RWPE2 (cell line): ENCODE measurements around the gene FLG.
A peak's percentile ranks its signal among the peaks of the same experiment; 100 is the strongest.

ENCODE experiments used
- ATAC-seq: fragments of 200-7000 bp; cut with Tn5 transposase; 3 replicates; pipeline ENCODE4 v1.9.1; 2021; ENCODE audit warnings: low read depth
- DNase-seq: peaks from one replicate; pipeline ENCODE4 v3.0.0-alpha.2; 2020; ENCODE audit warnings: low spot score
- H3K27ac ChIP-seq: fragments of 450-650 bp; 2 replicates; pipeline ENCODE4 v1.5.1; 2017; ENCODE audit warnings: mild to moderate bottlenecking; ENCODE audit not compliant: poor library complexity, severe bottlenecking
- H3K27me3 ChIP-seq: fragments of 250-450 bp; sonication (Bioruptor Pico); 2 replicates; pipeline ENCODE4 v1.5.1; 2021; ENCODE audit warnings: mild to moderate bottlenecking, moderate library complexity; ENCODE audit not compliant: insufficient read depth, poor library complexity, severe bottlenecking
- H3K36me3 ChIP-seq: fragments of 250-450 bp; sonication (Bioruptor Pico); 2 replicates; pipeline ENCODE4 v1.5.1; 2020; ENCODE audit warnings: low read depth, mild to moderate bottlenecking, moderate library complexity
- H3K4me1 ChIP-seq: fragments of 250-450 bp; sonication (Bioruptor Pico); 2 replicates; pipeline ENCODE4 v1.5.1; 2021; ENCODE audit warnings: mild to moderate bottlenecking, moderate library complexity; ENCODE audit not compliant: insufficient read depth, poor library complexity, severe bottlenecking
- H3K4me3 ChIP-seq: fragments of 250-450 bp; sonication (Bioruptor Pico); 2 replicates; pipeline ENCODE4 v1.5.1; 2021; ENCODE audit warnings: mild to moderate bottlenecking, moderate library complexity; ENCODE audit not compliant: severe bottlenecking
- H3K9me3 ChIP-seq: fragments of 250-450 bp; sonication (Bioruptor Pico); 2 replicates; pipeline ENCODE4 v1.5.1; 2021; ENCODE audit warnings: mild to moderate bottlenecking, moderate library complexity; ENCODE audit not compliant: severe bottlenecking
- CTCF ChIP-seq: fragments of 450-650 bp; IDR thresholded peaks from one replicate; pipeline ENCODE4 v1.5.1; 2017; ENCODE audit warnings: mild to moderate bottlenecking, moderate library complexity; ENCODE audit not compliant: poor library complexity, severe bottlenecking

FLG gene

GRCh38 chr1:152356736-152357135, 31.7 kb upstream of the FLG start:
- DNase-seq = no peak
- no peaks in the 10 kb centered on the region for H3K9me3 ChIP-seq
- H3K27ac ChIP-seq = no peak overlapping the region
- no peak for ATAC-seq
- TF ChIP-seq CTCF = no peak
- no peaks in the 10 kb centered on the region for H3K4me1 ChIP-seq
- no peaks in the 10 kb centered on the region for H3K36me3 ChIP-seq
- H3K27me3 ChIP-seq = peaks cover 2% of the 10 kb centered on the region
- H3K4me3 ChIP-seq = no peak overlapping the region

DNA sequence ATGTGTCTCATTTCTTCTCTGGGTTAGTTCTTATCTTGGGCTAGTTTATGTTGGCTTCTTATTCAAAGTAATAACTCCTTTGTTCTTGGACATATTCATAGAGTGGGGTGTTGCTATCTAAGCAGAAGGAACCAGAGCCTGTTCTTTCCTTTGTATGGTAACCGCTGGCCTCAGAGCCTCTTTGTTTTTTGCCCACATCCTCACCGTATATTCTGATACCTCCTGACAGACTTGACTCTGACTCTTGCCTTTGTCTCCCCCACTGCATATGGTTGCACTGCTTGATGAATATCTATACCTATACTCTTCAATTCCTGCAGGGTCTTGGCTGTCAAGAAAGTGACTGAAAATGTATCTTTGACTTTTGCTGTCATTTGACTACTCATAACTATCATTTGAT, 24.6 kb upstream of the FLG start:
- no peak for TF ChIP-seq CTCF
- Histone ChIP-seq H3K27me3 (peaks cover 9% of the 10 kb centered on the region), H3K27ac (no peak overlapping the region), H3K9me3 (no peaks in the 10 kb centered on the region), H3K4me3 (no peak overlapping the region), H3K36me3 (no peaks in the 10 kb centered on the region), H3K4me1 (no peaks in the 10 kb centered on the region)
- ATAC-seq = no peak
- no peak for DNase-seq

- Histone ChIP-seq H3K4me3 (no peak overlapping the region), H3K9me3 (no peaks in the 10 kb centered on the region), H3K27ac (no peak overlapping the region), H3K36me3 (no peaks in the 10 kb centered on the region), H3K4me1 (no peaks in the 10 kb centered on the region), H3K27me3 (peaks cover 19% of the 10 kb centered on the region)
- DNase-seq (no peak), ATAC-seq (no peak)
- TF ChIP-seq CTCF = peak; percentile 49
These were observed 23.4 kb upstream of the FLG start for GRCh38 chr1:152348447-152348846.

DNA sequence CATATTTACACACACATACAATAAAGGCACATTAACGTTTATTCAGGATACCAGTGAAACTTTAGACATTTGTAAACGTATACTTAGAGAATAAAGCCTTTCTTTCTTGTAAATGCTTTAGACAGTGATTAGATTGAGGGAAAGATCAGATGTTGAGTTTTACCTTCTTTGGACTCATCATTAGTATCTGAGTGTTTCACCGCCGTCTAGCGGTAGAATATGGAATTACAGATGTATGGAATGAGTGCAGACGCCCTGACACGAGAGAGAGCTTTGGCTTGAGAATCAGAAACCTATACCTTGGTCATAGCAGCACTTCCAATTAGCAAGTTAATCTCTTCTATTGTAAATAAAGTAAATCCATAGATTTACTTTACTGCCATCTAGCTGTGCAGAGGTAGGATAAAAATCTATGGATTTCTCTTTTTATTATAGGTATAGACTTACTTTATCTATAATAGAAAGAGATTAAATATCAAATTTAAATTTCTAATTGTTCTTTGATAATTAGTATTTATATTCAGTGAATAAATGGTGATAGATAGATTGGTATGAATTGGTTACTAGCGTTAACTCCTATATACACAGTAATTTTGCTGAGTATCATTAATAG, 22.2 kb upstream of the FLG start:
- no peaks in the 10 kb centered on the region for H3K9me3 ChIP-seq
- peak; percentile 70; the same call in 2 of the 3 replicates for ATAC-seq

More for the DNA sequence above, 22.2 kb upstream of the FLG start:
- TF ChIP-seq CTCF = peak; percentile 96
- H3K27ac ChIP-seq = no peak overlapping the region
- H3K4me1 ChIP-seq = no peaks in the 10 kb centered on the region
- no peak overlapping the region for H3K4me3 ChIP-seq
- DNase-seq = no peak
- H3K27me3 ChIP-seq = peaks cover 22% of the 10 kb centered on the region
- no peaks in the 10 kb centered on the region for H3K36me3 ChIP-seq
